ENCODE data around the gene LDLR. TPM values are rescaled to one million over a fixed set of nuclear protein-coding genes. Genes with fewer than 3 reads are reported as not detected.
A peak's percentile ranks its signal among the peaks of the same experiment; 100 is the strongest.

Gene LDLR
- total and polyA plus RNA-seq, 11 donors = 4.3 to 45.9 (median 19.0) TPM

DNA sequence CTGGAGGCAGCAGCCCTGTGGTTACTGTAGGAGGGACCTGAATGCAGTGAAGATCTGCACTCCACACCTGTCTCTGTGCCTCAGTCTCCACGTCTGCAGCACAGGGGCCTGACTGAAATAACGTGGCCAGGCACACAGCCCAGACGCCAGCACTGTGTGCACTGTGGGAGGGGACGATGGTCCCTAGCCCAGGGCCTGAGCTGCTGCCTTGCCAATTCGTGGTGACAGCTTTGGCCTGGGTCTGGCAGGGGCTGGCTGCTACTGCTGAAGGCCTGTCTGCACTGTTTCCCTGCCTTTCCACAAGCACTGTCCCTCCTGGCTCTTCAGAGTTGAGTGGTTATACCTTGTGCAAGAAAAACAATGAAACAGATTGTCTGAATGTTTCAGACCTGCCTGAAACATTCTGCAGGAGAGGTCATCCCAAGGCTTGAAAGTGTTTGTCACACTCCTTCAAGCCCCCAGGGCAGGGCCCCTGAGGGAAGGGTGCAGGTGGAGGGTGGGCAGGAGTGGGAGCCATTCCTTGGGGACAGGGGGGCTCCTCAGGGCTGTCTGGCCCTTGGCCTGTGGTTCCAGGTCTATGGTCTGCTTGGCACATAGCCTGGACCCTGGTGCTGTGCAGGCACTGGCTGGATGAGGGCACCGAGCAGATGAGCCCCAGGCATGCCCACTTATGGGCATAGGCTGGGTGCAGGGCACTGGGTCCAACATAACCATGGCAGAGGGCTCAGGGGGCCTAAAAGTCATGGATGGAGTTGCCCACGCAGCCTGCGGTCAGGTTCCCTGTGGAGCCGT, 38.7 kb upstream of the LDLR start:
- intact Hi-C loops (cut with DNase I) = no loop called here
- peak in 2 of 4 donors; percentile 26 for ATAC-seq
- peaks cover 0 to 36% (median 20%) of the 10 kb centered on the region in 9 donors for H3K36me3 ChIP-seq

GRCh38 chr19:11053817-11054195, 35.5 kb upstream of the LDLR start:
- ATAC-seq (no peak), DNase-seq (no peak)
- H3K4me1 ChIP-seq = peaks cover 0 to 17% (median 0%) of the 10 kb centered on the region in 12 donors
- peaks cover 0 to 34% (median 18%) of the 10 kb centered on the region in 9 donors for H3K36me3 ChIP-seq
- intact Hi-C loops (cut with DNase I) = no loop called here
- H3K9me3 ChIP-seq = no peaks in the 10 kb centered on the region
- 70 to 86% (median 72%) methylated on average over 4 of the region's 4 CpGs for WGBS, 4 donors
- TF ChIP-seq CTCF (IDR thresholded peaks at IDR 0.05) (no peak), POLR2A (IDR thresholded peaks at IDR 0.05) (no peak)
- H3K4me3 ChIP-seq = no peak overlapping the region
- no peak overlapping the region for H3K27ac ChIP-seq
- no peaks in the 10 kb centered on the region for H3K27me3 ChIP-seq

More for the DNA sequence above, 38.7 kb upstream of the LDLR start:
- H3K27me3 ChIP-seq = no peaks in the 10 kb centered on the region
- WGBS, 4 donors = 75 to 85% (median 84%) methylated on average over 4 to 9 of the region's 9 CpGs
- TF ChIP-seq POLR2A (IDR thresholded peaks at IDR 0.05) (no peak), CTCF (IDR thresholded peaks at IDR 0.05) (no peak)
- no peaks in the 10 kb centered on the region for H3K9me3 ChIP-seq
- H3K27ac ChIP-seq = peak overlapping the region in 2 of 12 donors; percentile 21 to 50
- no peak for DNase-seq
- H3K4me1 ChIP-seq = peaks cover 0 to 26% (median 0%) of the 10 kb centered on the region in 12 donors
- H3K4me3 ChIP-seq = no peak overlapping the region

DNA sequence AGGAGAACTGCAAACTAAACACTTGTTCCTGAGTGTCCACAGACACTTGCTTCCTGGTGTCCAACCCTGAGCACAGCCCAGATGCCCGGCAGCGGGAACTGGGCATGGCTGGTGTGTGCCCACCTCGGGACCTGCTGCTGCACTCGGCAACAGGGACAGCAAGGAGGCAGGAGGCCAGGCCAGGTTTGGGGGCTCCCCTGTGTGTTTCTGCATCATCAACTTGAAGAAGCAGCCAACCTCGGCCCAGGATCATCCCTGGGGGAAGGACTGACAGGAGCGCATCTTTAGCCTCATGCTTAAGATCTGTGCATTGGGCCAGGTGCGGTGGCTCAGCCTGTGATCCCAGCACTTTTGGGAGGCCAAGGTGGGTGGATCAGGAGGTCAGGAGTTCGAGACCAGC, 35.1 kb upstream of the LDLR start:
- TF ChIP-seq POLR2A (IDR thresholded peaks at IDR 0.05) = no peak
- no peak for TF ChIP-seq CTCF (IDR thresholded peaks at IDR 0.05)
- peaks cover 0 to 36% (median 21%) of the 10 kb centered on the region in 9 donors for H3K36me3 ChIP-seq
- no peak for DNase-seq
- H3K27me3 ChIP-seq = no peaks in the 10 kb centered on the region
- intact Hi-C loops (cut with DNase I) = no loop called here
- no peak overlapping the region for H3K4me3 ChIP-seq
- no peaks in the 10 kb centered on the region for H3K9me3 ChIP-seq
- no peak overlapping the region for H3K27ac ChIP-seq
- peaks cover 0 to 13% (median 0%) of the 10 kb centered on the region in 12 donors for H3K4me1 ChIP-seq
- ATAC-seq = no peak
- 87 to 96% (median 93%) methylated on average over 7 to 8 of the region's 8 CpGs for WGBS, 4 donors

GRCh38 chr19:11054628-11055027, 34.6 kb upstream of the LDLR start:
- Histone ChIP-seq H3K4me1 (peaks cover 0 to 9% (median 0%) of the 10 kb centered on the region in 12 donors), H3K27ac (no peak overlapping the region), H3K4me3 (no peak overlapping the region), H3K36me3 (peaks cover 0 to 40% (median 25%) of the 10 kb centered on the region in 9 donors), H3K9me3 (no peaks in the 10 kb centered on the region), H3K27me3 (no peaks in the 10 kb centered on the region)
- WGBS, 4 donors = 92 to 94% (median 93%) methylated on average over 8 of the region's 8 CpGs
- ATAC-seq (no peak), DNase-seq (no peak)
- intact Hi-C loops (cut with DNase I) = no loop called here
- TF ChIP-seq POLR2A (IDR thresholded peaks at IDR 0.05) (no peak), CTCF (IDR thresholded peaks at IDR 0.05) (no peak)

All from heart left ventricle (tissue), 16 donors.